GM21737 (cell line): Measurements from ENCODE around the gene CHFR.
"Not testable (repeated sequence)": the region's sequence is repeated elsewhere in the genome, so short reads cannot be mapped to it uniquely, and the experiment has no call there.

Experiments used
- ATAC-seq: cut with Tn5 transposase; IDR thresholded peaks from one replicate; pipeline ENCODE4 v1.9.1; 2021; ENCODE audit warnings: mild to moderate bottlenecking, moderate library complexity; ENCODE audit not compliant: unreplicated experiment

CHFR gene

DNA sequence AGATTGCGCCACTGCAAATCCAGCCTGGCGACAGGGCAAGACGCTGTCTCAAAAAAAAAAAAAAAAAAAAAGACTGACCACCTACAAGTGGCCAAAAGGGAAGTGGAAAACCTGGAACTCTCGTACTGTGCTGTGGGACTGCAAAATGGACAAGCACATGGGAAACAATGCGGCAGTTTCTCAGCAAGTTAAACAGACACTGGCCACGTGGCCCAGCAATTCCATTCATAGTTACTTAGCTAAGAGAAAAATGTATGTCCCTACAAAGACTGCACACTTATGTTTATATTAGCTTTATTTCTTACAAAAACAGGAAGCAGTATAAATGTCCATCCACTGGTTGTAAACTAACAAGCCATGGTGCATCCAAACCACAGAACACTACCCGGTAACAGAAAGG, 5.6 kb downstream of the CHFR start:
- ATAC-seq = no peak

- not testable (repeated sequence) for ATAC-seq
Measured at GRCh38 chr12:132874620-132875019, 12.8 kb downstream of the CHFR start.

DNA sequence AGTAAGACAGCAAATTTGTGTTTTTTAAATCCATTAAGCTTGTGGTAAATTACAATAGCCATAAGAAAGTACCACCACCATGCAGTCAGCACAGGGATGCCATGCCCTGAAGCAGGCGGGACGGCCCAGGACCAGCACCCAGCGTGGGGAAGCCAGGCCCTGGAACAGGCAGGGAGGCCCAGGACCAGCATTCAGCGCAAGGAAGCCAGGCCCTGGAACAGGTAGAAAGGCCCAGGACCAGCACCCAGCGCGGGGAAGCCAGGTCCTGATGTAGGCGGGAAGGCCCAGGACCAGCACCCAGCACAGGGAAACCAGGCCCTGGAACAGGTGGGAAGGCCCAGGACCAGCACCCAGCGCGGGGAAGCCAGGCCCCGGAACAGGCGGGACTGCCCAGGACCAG, 13.2 kb downstream of the CHFR start:
- ATAC-seq = no peak

DNA sequence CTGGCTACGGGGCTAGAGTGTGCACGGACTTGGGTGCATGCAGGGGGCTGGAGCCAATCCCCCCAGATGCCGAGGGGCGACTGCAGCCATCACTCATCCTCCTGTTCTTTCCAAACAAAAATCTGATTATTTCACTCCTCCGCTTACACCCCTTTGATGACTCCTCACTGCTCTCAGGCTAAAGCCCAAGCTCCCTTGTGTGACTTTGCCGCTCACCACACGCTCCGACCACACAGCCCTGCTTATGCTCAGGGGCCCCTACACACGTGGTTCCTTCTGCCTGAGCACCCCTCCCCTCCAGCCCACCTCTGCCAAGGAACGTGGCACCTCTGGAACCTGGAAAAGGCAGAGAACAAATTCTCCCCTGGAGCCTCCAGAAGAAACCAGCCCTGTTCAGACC, 13.7 kb downstream of the CHFR start:
- ATAC-seq = no peak

GRCh38 chr12:132872975-132873421, 14.4 kb downstream of the CHFR start:
- no peak for ATAC-seq

DNA sequence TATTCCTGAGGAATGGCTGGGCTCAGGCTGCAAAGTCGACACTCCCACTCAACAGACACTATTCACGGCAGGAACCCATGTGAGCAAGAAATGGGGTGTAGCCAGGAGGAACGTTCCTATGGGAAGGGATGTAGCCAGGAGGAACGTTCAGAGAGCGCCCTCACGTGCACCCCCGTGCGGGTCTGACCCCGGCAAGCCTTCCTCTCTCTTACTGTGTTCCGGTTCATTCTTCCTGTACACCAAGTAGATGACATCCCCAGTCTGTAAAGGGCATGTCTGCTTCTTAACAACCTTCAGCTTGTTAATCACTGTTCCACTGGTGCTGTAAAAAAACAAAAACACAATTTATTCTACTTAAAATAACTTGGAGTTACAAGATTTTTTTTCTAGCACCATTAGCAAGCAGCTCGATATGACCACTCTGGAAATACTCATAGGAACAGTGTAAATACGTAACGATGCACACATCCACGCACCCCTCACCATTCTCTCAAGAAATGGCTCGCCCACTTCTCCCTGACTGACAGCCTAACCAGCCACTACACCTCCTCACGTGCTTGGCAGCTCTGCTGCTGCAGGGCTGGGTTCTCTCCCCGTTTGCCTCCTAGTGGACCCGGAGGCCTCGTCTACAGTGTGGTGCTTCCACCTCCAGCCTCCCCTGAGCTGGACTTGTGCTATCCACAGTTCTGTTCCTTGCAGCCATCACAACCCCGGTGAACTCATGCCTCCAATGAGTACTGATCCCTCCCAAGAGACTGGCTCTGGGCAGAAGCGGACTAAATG, 15.1 kb downstream of the CHFR start:
- no peak for ATAC-seq

DNA sequence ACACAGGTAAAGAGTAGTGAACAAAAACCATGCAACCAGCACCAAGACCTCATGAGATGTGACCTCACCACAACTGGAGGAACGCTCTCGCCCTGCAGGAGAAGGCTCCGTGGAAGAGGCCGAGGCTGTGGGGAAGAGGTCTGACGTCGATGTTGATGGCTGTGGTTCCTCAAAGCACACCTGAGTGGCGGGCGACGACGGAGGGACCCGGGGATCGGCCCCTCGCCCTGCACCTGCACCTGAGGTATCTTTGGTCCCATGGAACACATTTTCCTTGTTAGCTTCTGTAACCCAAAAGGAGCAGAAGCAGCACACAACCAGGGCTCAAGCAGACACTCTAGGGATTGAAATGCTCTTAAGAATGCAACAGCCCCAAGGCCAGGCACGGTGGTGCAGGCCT, 17.9 kb downstream of the CHFR start:
- ATAC-seq = no peak

DNA sequence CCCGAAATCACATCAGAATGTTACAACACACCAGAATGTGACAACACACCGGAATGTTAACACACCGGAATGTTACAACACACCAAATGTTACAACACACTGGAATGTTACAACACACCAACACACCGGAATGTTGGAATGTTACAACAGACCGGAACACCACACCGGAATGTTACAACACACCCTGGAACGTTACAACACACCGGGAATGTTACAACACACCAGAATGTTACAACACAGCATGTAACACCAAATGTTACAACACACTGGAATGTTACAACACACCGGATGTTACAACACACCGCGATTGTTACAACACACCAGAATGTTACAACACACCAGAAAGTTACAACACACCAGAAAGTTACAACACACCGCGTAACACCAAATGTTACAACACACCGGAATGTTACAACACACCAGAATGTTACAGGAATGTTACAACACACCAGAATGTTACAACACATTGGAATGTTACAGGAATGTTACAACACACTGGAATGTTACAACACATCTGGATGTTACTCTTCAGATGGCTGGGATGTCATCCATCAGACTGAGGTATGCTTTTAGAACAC, 21.1 kb downstream of the CHFR start:
- no peak for ATAC-seq

GRCh38 chr12:132861558-132861957, 25.8 kb downstream of the CHFR start:
- ATAC-seq = no peak

DNA sequence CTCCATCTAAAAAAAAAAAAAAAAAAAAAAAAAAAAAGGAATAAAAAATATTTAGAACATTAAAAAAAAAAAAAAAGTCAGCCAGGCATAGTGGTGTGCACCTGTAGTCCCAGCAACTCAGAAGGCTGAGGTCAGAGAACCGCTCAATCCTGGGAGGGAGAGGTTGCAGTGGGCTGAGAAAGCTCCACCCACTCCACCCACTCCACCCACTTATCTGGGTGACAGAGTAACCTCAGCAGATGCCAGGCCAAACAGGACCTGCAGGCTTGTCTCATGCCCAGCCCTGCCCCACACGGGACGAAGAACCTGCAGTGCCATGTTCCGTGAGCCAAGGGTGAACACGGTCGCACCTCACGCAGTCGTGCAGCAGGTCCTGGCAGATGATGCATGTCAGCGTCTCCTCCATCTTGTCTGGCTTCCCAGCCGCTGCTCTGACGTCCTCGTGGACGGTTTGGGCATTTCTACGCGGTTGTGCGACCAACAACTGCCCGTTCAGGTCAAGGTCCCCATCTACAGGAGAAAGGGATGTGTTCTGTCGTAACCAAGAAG, 28.6 kb downstream of the CHFR start:
- no peak for ATAC-seq

GRCh38 chr12:132857019-132857418, 30.4 kb downstream of the CHFR start:
- not testable (repeated sequence) for ATAC-seq

- ATAC-seq = no peak
Measured at GRCh38 chr12:132856581-132856980, 30.8 kb downstream of the CHFR start.

- ATAC-seq = not testable (repeated sequence)
Measured at GRCh38 chr12:132855211-132855610, 32.2 kb downstream of the CHFR start.

GRCh38 chr12:132853285-132854092, 33.9 kb downstream of the CHFR start:
- ATAC-seq = no peak

GRCh38 chr12:132852496-132852895, 34.9 kb downstream of the CHFR start:
- ATAC-seq = no peak

DNA sequence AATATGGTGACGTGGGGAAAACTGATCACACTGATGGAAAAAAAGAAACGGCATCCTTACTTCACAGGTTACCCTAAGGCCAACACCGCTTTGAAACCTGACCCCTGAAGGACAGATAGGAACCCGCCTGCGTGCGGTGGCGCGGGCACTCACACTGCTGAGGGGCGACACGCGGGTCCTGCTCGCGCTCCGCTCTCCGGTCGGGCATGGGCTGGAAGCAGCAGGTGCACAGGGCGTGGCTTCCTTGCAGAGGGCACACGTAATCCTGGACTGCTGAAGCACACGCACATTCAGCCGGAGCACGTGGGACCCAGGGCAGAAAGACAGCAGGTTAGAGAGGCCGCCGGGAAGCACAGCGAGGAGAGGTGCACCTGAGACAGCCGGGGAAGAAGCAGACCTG, 35.9 kb downstream of the CHFR start:
- ATAC-seq = no peak

- ATAC-seq = no peak
Measured at GRCh38 chr12:132850291-132850690, 37.1 kb downstream of the CHFR start.

DNA sequence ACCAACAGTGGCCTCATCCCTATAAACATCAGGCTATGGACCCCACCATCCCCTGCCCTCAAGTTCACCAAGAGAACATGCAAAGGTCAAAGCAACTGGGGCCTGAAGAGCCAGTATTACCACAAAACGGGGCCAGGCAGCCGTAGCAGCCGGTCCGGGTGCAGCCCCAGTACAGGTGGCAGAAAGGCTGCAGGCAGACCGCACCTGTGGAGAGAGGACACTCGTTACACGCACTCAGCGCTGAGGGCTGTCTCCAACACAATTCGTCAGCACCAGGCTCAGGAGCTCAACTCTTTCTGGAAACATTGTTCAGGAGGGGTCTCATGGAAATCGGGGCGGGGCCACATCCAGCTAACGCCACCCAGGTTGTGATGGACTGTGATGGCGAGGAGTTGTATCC, 38.9 kb downstream of the CHFR start:
- no peak for ATAC-seq

GRCh38 chr12:132847363-132848356, 39.7 kb downstream of the CHFR start:
- no peak for ATAC-seq

DNA sequence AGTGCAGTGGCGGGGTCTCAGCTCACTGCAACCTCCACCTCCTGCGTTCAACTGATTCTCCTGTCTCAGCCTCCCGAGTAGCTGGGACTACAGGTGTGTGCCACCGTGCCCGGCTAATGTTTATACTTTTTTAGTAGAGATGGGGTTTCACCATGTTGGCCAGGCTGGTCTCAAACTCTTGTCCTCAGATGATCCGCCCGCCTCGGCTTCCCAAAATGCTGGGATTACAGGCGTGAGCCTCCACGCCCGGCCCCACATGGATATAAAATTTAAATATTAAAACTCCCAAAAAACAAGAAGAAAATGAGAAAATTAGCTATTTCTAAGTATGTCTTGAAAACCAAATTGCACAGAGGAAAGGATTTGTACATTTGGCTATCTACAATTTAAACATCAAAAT, 42.7 kb downstream of the CHFR start:
- ATAC-seq = not testable (repeated sequence)
